ENCODE data around the gene FAM107B. TPM values are rescaled to one million over a fixed set of nuclear protein-coding genes. Genes with fewer than 3 reads are reported as not detected.

FAM107B gene
- total RNA-seq, 2 donors from 2014 or later, result 226 to 255 TPM

DNA sequence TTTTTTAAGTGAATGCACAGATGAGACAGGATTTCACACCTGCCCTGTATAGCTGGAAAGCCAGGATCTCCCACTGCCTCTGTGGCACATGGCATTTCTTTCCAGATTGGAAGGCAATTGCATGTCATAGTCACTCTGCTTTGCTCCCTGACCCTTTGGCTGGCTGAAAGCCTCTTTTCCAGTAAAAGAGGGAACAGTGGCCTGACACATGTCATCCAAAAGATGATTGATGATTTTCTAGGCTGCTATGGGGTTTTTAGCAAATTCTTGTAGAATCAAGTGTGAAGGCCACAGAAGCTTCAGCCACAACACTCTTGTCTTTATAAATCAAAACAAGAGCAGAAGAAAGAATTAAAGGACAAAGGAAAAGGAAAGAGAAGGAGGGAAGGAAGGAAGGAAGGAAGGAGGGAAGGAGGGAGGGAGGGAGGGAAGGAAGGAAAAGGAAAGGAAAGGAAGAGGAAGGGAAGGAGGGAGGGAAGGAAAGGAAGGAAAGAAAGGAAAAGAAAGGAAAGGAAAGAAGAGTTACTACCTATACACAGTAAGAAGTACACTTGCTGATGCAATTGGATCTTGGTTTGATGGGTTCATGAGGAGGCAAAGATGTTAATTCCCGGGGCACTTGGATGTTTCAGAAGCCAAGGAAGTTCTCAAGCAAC, 285.0 kb downstream of the FAM107B start:
- H3K27ac Mint-ChIP-seq, result no peak overlapping the region
- ATAC-seq (no peak), DNase-seq (ENCODE audit: low spot score) (no peak)
- H3K4me3 Mint-ChIP-seq, result no peak overlapping the region
- H3K4me1 Mint-ChIP-seq (ENCODE audit: low read depth in 2 of 2), result peaks cover 4 to 5% of the 10 kb centered on the region in 2 donors
- H3K9me3 Mint-ChIP-seq, result no peaks in the 10 kb centered on the region
- no peaks in the 10 kb centered on the region for H3K36me3 Mint-ChIP-seq
- peaks cover 22 to 37% of the 10 kb centered on the region in 2 donors for H3K27me3 Mint-ChIP-seq

- Mint-ChIP-seq H3K36me3 (no peaks in the 10 kb centered on the region), H3K4me3 (no peak overlapping the region), H3K27ac (no peak overlapping the region), H3K27me3 (peaks cover 32 to 51% of the 10 kb centered on the region in 2 donors), H3K4me1 (ENCODE audit: low read depth in 2 of 2) (peaks cover 4 to 5% of the 10 kb centered on the region in 2 donors), H3K9me3 (no peaks in the 10 kb centered on the region)
- DNase-seq (ENCODE audit: low spot score), result no peak
- ATAC-seq, result no peak
These were observed 287.2 kb downstream of the FAM107B start for GRCh38 chr10:14487488-14487883.

DNA sequence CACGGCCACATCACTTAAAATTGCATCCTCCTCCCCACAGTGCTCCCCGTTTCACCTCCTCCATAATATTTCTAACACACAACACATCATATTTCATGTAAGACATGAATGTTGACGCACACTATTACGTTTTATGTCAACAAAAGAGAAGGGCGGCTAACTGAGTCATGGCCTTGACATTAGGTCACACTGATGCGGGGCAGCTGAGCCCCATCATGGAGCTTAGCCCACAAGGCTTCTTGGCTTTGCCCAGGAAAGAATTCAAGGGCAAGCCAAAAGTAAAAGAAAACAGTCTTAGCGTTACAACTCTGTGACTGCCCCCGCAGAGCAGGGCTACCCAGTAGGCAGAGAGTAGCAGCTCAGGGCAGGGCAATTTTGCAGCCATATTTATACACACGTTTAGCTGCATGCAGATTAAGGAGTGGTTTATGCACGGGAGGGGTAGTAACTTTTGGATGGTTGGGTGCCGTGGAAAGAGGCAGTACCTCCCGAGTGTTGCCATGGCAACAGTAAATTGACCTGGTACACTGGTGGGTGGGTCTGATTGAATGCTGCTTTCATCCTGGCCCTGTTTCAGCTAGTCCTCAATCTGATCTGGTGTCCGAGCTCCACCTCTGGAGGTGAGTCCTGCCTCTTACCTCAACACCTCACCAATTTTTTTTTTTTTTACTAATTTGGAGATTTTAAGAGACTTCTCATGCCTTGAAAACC, 287.8 kb downstream of the FAM107B start:
- Mint-ChIP-seq H3K36me3 (no peaks in the 10 kb centered on the region), H3K9me3 (no peaks in the 10 kb centered on the region), H3K4me3 (no peak overlapping the region), H3K27ac (no peak overlapping the region), H3K27me3 (peaks cover 32 to 51% of the 10 kb centered on the region in 2 donors), H3K4me1 (ENCODE audit: low read depth in 2 of 2) (peaks cover 3 to 4% of the 10 kb centered on the region in 2 donors)
- DNase-seq (ENCODE audit: low spot score) (no peak), ATAC-seq (no peak)

GRCh38 chr10:14485986-14486385, 288.7 kb downstream of the FAM107B start:
- Mint-ChIP-seq H3K4me3 (no peak overlapping the region), H3K4me1 (ENCODE audit: low read depth in 2 of 2) (no peaks in the 10 kb centered on the region), H3K27me3 (peaks cover 37 to 51% of the 10 kb centered on the region in 2 donors), H3K27ac (no peak overlapping the region), H3K9me3 (no peaks in the 10 kb centered on the region), H3K36me3 (no peaks in the 10 kb centered on the region)
- ATAC-seq (no peak), DNase-seq (ENCODE audit: low spot score) (no peak)

- H3K27ac Mint-ChIP-seq, result no peak overlapping the region
- peaks cover 31 to 40% of the 10 kb centered on the region in 2 donors for H3K27me3 Mint-ChIP-seq
- DNase-seq (ENCODE audit: low spot score) (no peak), ATAC-seq (no peak)
- no peaks in the 10 kb centered on the region for H3K4me1 Mint-ChIP-seq (ENCODE audit: low read depth in 2 of 2)
- H3K9me3 Mint-ChIP-seq, result no peaks in the 10 kb centered on the region
- no peak overlapping the region for H3K4me3 Mint-ChIP-seq
- H3K36me3 Mint-ChIP-seq, result no peaks in the 10 kb centered on the region
These were observed 291.3 kb downstream of the FAM107B start for GRCh38 chr10:14483417-14483816.

DNA sequence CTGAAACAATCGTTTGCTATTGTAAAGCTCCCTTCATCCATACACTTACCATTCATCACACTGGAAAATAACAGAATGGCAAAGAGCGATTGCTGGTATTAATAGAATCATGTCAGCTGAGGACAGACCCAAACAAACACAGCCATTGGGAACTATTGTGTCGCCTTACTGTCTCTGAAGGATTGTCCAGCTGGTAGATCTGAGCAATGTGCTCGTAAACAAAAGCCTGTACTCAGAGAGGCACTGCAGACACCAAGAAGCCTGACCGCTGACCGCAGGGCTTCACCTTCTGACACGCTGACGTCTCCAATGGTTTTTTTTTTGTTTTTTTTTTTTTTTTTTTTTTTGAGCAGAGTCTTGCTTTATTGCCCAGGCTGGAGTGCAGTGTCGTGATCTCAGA, 292.9 kb downstream of the FAM107B start:
- H3K27ac Mint-ChIP-seq, result no peak overlapping the region
- no peak overlapping the region for H3K4me3 Mint-ChIP-seq
- no peaks in the 10 kb centered on the region for H3K36me3 Mint-ChIP-seq
- ATAC-seq, result no peak
- no peaks in the 10 kb centered on the region for H3K4me1 Mint-ChIP-seq (ENCODE audit: low read depth in 2 of 2)
- H3K27me3 Mint-ChIP-seq, result peaks cover 32 to 33% of the 10 kb centered on the region in 2 donors
- no peaks in the 10 kb centered on the region for H3K9me3 Mint-ChIP-seq
- DNase-seq (ENCODE audit: low spot score), result no peak

- peaks cover 31 to 32% of the 10 kb centered on the region in 2 donors for H3K27me3 Mint-ChIP-seq
- no peaks in the 10 kb centered on the region for H3K4me1 Mint-ChIP-seq (ENCODE audit: low read depth in 2 of 2)
- no peak for ATAC-seq
- H3K9me3 Mint-ChIP-seq, result no peaks in the 10 kb centered on the region
- no peak overlapping the region for H3K4me3 Mint-ChIP-seq
- no peak for DNase-seq (ENCODE audit: low spot score)
- H3K27ac Mint-ChIP-seq, result no peak overlapping the region
- H3K36me3 Mint-ChIP-seq, result no peaks in the 10 kb centered on the region
These were observed 293.7 kb downstream of the FAM107B start for GRCh38 chr10:14481014-14481413.

- DNase-seq (ENCODE audit: low spot score) (no peak), ATAC-seq (no peak)
- no peak overlapping the region for H3K4me3 Mint-ChIP-seq
- no peak overlapping the region for H3K27ac Mint-ChIP-seq
- H3K27me3 Mint-ChIP-seq, result peaks cover 23 to 27% of the 10 kb centered on the region in 2 donors
- no peaks in the 10 kb centered on the region for H3K9me3 Mint-ChIP-seq
- no peaks in the 10 kb centered on the region for H3K36me3 Mint-ChIP-seq
- no peaks in the 10 kb centered on the region for H3K4me1 Mint-ChIP-seq (ENCODE audit: low read depth in 2 of 2)
These were observed 296.1 kb downstream of the FAM107B start for GRCh38 chr10:14478604-14479003.

GRCh38 chr10:14478201-14478600, 296.5 kb downstream of the FAM107B start:
- H3K27ac Mint-ChIP-seq, result no peak overlapping the region
- peaks cover 19 to 23% of the 10 kb centered on the region in 2 donors for H3K27me3 Mint-ChIP-seq
- H3K36me3 Mint-ChIP-seq, result no peaks in the 10 kb centered on the region
- no peaks in the 10 kb centered on the region for H3K4me1 Mint-ChIP-seq (ENCODE audit: low read depth in 2 of 2)
- no peak overlapping the region for H3K4me3 Mint-ChIP-seq
- H3K9me3 Mint-ChIP-seq, result no peaks in the 10 kb centered on the region
- ATAC-seq (no peak), DNase-seq (ENCODE audit: low spot score) (no peak)

- H3K4me3 Mint-ChIP-seq, result no peak overlapping the region
- peaks cover 27 to 28% of the 10 kb centered on the region in 2 donors for H3K27me3 Mint-ChIP-seq
- ATAC-seq, result no peak
- H3K27ac Mint-ChIP-seq, result no peak overlapping the region
- no peak for DNase-seq (ENCODE audit: low spot score)
- H3K36me3 Mint-ChIP-seq, result no peaks in the 10 kb centered on the region
- H3K9me3 Mint-ChIP-seq, result no peaks in the 10 kb centered on the region
- H3K4me1 Mint-ChIP-seq (ENCODE audit: low read depth in 2 of 2), result no peaks in the 10 kb centered on the region
These were observed 297.3 kb downstream of the FAM107B start for GRCh38 chr10:14477408-14477710.

DNA sequence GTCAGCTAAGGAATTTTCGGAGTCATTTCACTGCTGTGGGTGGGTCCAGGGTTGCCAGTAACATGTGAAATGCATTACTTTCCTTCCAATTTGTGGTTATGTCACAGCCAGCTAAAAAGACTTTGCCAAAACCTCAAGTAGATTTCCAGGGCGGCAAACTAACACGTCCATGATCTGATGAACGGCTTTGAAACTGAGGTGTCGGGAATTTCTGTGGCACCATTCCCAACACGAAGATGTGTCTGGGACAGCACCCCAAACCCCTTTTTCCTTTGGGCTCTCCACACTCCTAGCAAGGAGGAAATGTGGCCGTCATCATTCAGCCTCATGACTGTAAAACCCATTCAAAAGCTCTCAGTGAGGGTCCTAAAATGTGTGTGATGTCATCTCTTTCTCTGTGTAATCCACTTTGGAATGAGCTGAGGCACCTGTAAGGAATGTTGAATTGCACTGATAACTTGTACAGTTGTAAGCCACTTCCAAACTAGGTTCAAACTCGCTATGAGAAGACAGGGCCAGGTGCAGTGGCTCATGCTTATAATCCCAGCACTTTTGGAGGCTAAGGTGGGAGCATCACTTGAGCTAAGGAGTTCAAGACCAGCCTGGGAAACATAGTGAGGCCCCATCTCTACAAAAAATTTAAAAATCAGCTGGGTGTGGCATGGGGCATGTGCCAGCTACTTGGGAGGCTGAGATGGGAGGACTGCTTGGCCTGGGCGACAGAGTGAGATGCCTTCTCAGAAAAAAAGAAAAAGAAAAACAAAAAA, 297.9 kb downstream of the FAM107B start:
- no peaks in the 10 kb centered on the region for H3K36me3 Mint-ChIP-seq
- H3K27me3 Mint-ChIP-seq, result peaks cover 31 to 33% of the 10 kb centered on the region in 2 donors
- H3K9me3 Mint-ChIP-seq, result no peaks in the 10 kb centered on the region
- no peak for ATAC-seq
- no peaks in the 10 kb centered on the region for H3K4me1 Mint-ChIP-seq (ENCODE audit: low read depth in 2 of 2)
- H3K4me3 Mint-ChIP-seq, result no peak overlapping the region
- DNase-seq (ENCODE audit: low spot score), result no peak
- H3K27ac Mint-ChIP-seq, result no peak overlapping the region

DNA sequence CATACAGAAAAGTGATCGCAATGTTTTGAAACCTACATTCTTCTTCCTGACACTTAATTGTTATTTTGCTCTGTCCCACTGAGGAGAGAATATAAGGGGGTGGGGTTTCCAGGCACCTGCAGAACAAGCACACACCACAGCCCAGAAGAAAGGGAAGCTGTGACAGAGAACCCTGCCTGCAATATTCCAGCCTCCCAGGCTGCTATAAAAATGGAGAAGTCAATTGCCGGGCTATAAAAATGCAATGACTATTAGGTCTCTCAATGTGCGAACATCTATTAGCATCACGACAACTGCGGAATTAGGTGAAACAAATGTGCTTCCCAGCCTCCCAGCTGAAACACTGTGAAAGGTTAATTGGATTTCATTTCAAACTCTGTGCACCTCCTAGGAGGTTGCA, 298.7 kb downstream of the FAM107B start:
- Mint-ChIP-seq H3K27me3 (peaks cover 28 to 37% of the 10 kb centered on the region in 2 donors), H3K4me3 (no peak overlapping the region), H3K27ac (no peak overlapping the region), H3K36me3 (no peaks in the 10 kb centered on the region), H3K4me1 (ENCODE audit: low read depth in 2 of 2) (no peaks in the 10 kb centered on the region), H3K9me3 (no peaks in the 10 kb centered on the region)
- ATAC-seq, result no peak
- DNase-seq (ENCODE audit: low spot score), result no peak

DNA sequence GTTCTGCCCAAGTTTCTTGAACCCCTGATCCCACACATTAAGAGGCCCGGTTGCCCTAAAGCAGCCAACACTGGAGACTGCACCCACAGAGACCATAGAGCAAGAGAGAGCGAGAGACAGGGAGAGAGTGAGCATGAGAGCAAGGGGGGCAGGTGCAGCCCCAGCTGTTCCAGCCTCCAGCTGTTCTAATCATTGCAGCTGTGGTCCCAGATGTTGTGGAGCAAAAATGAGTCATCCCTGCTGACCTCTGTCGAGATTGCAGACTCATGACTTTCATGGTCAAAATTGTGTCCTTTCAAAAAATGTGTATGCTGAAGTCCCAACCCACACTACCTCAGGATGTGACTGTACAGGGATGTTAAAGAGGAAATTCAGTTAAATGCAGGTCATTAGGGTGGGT, 300.0 kb downstream of the FAM107B start:
- no peaks in the 10 kb centered on the region for H3K9me3 Mint-ChIP-seq
- H3K4me1 Mint-ChIP-seq (ENCODE audit: low read depth in 2 of 2), result no peaks in the 10 kb centered on the region
- H3K27me3 Mint-ChIP-seq, result peaks cover 32 to 50% of the 10 kb centered on the region in 2 donors
- H3K36me3 Mint-ChIP-seq, result no peaks in the 10 kb centered on the region
- DNase-seq (ENCODE audit: low spot score) (no peak), ATAC-seq (no peak)
- H3K27ac Mint-ChIP-seq, result no peak overlapping the region
- H3K4me3 Mint-ChIP-seq, result no peak overlapping the region

DNA sequence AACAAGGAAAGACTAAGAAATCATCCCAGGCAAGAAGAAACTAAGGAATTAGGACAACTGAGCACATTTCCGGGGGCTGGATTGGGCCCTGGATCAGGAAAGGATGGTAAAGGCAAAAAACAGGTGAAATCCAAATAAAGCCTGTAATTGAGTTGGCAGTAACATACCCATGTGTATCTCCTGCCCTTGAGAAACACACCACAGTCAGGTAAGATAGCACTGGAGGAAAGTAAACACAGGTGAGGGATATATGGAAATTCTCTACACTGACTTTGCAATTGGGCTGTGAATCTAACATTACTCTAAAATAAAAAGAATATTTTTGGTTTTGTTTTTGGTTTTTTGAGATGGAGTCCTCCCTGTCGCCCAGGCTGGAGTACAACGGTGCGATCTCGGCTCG, 303.8 kb downstream of the FAM107B start:
- Mint-ChIP-seq H3K36me3 (no peaks in the 10 kb centered on the region), H3K27ac (no peak overlapping the region), H3K4me1 (ENCODE audit: low read depth in 2 of 2) (no peaks in the 10 kb centered on the region), H3K9me3 (no peaks in the 10 kb centered on the region), H3K4me3 (no peak overlapping the region), H3K27me3 (peaks cover 35 to 63% of the 10 kb centered on the region in 2 donors)
- DNase-seq (ENCODE audit: low spot score) (no peak), ATAC-seq (no peak)
